ENCODE data around the gene TAF6L. TPM values are rescaled to one million over a fixed set of nuclear protein-coding genes. Genes with fewer than 3 reads are reported as not detected.

TAF6L gene
- total and polyA plus RNA-seq, 2 donors (not counting 1 experiment from before 2014, with no cell fraction given), result 28.2 to 48.2 TPM

DNA sequence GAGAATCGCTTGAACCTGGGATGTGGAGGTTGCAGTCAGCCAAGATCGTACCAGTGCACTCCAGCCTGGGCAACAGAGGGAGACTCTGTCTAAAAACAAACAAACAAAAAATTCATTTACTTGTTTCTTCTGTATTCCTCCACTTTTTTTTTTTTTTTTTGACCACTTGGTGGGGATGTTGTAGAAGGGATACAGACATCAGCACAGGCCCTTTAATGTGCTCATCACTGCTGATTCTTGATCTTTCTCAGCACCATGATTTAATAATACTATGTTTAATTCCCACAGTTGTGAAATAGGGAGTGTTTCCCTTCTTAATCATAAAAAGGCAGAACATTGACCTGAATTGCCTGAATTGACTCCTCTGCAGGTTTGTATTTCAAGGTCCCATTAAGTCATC lies 38.4 kb upstream of the TAF6L start:
- POLR2A ChIA-PET, result interaction anchor here (0.7 kb wide), 1 partner anchor 42 kb away, joined by 5 read pairs; no protein-coding TSS in a partner anchor
- CTCF ChIA-PET, result interaction anchor here (0.7 kb wide), 3 partner anchors 12 to 177 kb away, joined by 3 to 5 read pairs (median 4); no protein-coding TSS in a partner anchor
- Histone ChIP-seq H2AFZ (ENCODE audit: insufficient read depth, low read depth, low read length, poor library complexity, severe bottlenecking) (no peak overlapping the region), H3K79me2 (ENCODE audit: control insufficient read depth, insufficient read depth, low read length) (peaks cover 67% of the 10 kb centered on the region), H3K9ac (ENCODE audit: low read length) (no peak overlapping the region), H4K20me1 (ENCODE audit: control insufficient read depth, insufficient read depth, low read length, poor library complexity, severe bottlenecking) (peaks cover 48% of the 10 kb centered on the region), H3K4me2 (replicated peaks; ENCODE audit: low read depth, low read length, poor library complexity, severe bottlenecking) (no peak overlapping the region), H3K36me3 (replicated peaks in 1 of 2; ENCODE audit: control extremely low read depth in 1 of 2, control insufficient read depth in 1 of 2, extremely low read depth in 1 of 2, insufficient read depth in 2 of 2, low read length in 1 of 2) (peaks cover 11 to 46% of the 10 kb centered on the region in 2 experiments), H3K4me1 (ENCODE audit: control insufficient read depth in 2 of 2, insufficient read depth in 2 of 2, low read length in 2 of 2) (peaks cover 10 to 15% of the 10 kb centered on the region in 2 donors), H3K27me3 (replicated peaks in 1 of 4; ENCODE audit: control extremely low read depth in 1 of 4, control insufficient read depth in 3 of 4, insufficient read depth in 4 of 4, low read length in 3 of 4) (no peaks in the 10 kb centered on the region), H3K9me3 (ENCODE audit: control extremely low read depth in 1 of 3, control insufficient read depth in 2 of 3, insufficient read depth in 1 of 3, low read length in 2 of 3) (no peaks in the 10 kb centered on the region), H3K4me3 (ENCODE audit: control extremely low read depth in 1 of 5, extremely low read depth in 1 of 5, insufficient read depth in 1 of 5, low read depth in 2 of 5, low read length in 4 of 5) (no peak overlapping the region), H3K27ac (ENCODE audit: low read length in 2 of 2) (no peak overlapping the region)
- intact Hi-C loops (cut with micrococcal nuclease), result no loop called here
- no peak for DNase-seq
- Mint-ChIP-seq H3K4me1 (peaks cover 22% of the 10 kb centered on the region), H3K27me3 (no peaks in the 10 kb centered on the region), H3K9me3 (ENCODE audit: insufficient read depth) (no peaks in the 10 kb centered on the region), H3K4me3 (no peak overlapping the region), H3K27ac (no peak overlapping the region)
- WGBS (ENCODE audit: insufficient coverage), result 100% methylated on average over 1 of the region's 2 CpGs
- TF ChIP-seq, protein P1, sequence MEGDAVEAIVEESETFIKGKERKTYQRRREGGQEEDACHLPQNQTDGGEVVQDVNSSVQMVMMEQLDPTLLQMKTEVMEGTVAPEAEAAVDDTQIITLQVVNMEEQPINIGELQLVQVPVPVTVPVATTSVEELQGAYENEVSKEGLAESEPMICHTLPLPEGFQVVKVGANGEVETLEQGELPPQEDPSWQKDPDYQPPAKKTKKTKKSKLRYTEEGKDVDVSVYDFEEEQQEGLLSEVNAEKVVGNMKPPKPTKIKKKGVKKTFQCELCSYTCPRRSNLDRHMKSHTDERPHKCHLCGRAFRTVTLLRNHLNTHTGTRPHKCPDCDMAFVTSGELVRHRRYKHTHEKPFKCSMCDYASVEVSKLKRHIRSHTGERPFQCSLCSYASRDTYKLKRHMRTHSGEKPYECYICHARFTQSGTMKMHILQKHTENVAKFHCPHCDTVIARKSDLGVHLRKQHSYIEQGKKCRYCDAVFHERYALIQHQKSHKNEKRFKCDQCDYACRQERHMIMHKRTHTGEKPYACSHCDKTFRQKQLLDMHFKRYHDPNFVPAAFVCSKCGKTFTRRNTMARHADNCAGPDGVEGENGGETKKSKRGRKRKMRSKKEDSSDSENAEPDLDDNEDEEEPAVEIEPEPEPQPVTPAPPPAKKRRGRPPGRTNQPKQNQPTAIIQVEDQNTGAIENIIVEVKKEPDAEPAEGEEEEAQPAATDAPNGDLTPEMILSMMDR (IDR thresholded peaks at IDR 0.05), result peak; percentile 31
- no peak for TF ChIP-seq EZH2 (IDR thresholded peaks at IDR 0.05; ENCODE audit: borderline replicate concordance, insufficient read depth, low read depth, low read length, poor library complexity, severe bottlenecking)
- ATAC-seq (ENCODE audit: low read depth), result no peak

DNA sequence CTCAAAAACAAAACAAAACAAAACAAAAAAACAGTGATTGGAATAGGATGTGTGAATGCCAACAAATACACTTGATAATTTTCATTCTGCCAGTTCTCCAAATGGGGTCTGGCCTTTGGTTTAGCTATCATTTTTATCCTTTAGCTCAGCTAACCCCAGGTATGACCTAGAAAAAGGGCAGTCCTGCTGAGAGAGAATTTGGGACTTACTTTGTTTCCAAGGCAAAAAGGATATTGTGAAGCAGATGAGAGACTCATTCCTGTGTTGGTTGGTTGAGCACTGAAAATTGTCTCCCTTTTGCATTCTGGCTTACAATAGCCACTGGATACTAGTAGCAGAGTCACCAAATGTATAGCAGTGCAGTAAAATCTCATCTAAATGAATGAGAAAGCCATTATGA lies 34.0 kb upstream of the TAF6L start:
- peaks cover 7% of the 10 kb centered on the region for H3K4me1 Mint-ChIP-seq
- H2AFZ ChIP-seq (ENCODE audit: insufficient read depth, low read depth, low read length, poor library complexity, severe bottlenecking), result no peak overlapping the region
- H3K4me3 ChIP-seq (ENCODE audit: control extremely low read depth in 1 of 5, extremely low read depth in 1 of 5, insufficient read depth in 1 of 5, low read depth in 2 of 5, low read length in 4 of 5), result no peak overlapping the region
- H3K27ac Mint-ChIP-seq, result no peak overlapping the region
- H3K27me3 ChIP-seq (replicated peaks in 1 of 4; ENCODE audit: control extremely low read depth in 1 of 4, control insufficient read depth in 3 of 4, insufficient read depth in 4 of 4, low read length in 3 of 4), result no peaks in the 10 kb centered on the region
- peaks cover 13 to 62% of the 10 kb centered on the region in 2 experiments for H3K36me3 ChIP-seq (replicated peaks in 1 of 2; ENCODE audit: control extremely low read depth in 1 of 2, control insufficient read depth in 1 of 2, extremely low read depth in 1 of 2, insufficient read depth in 2 of 2, low read length in 1 of 2)
- H3K27me3 Mint-ChIP-seq, result no peaks in the 10 kb centered on the region
- no peak overlapping the region for H3K4me3 Mint-ChIP-seq
- no peak overlapping the region for H3K4me2 ChIP-seq (replicated peaks; ENCODE audit: low read depth, low read length, poor library complexity, severe bottlenecking)
- H3K4me1 ChIP-seq (ENCODE audit: control insufficient read depth in 2 of 2, insufficient read depth in 2 of 2, low read length in 2 of 2), result no peaks in the 10 kb centered on the region
- POLR2A ChIA-PET, result interaction anchor here (1.5 kb wide), 1 partner anchor 16 kb away, joined by 6 read pairs; the partner anchor contains the start of gene ZBTB3
- CTCF ChIA-PET, result interaction anchor here (1.5 kb wide), 1 partner anchor 49 kb away, joined by 4 read pairs; no protein-coding TSS in a partner anchor
- H3K9me3 ChIP-seq (ENCODE audit: control extremely low read depth in 1 of 3, control insufficient read depth in 2 of 3, insufficient read depth in 1 of 3, low read length in 2 of 3), result no peaks in the 10 kb centered on the region
- ATAC-seq (ENCODE audit: low read depth) (no peak), DNase-seq (no peak)
- intact Hi-C loops (cut with micrococcal nuclease), result no loop called here
- H3K9ac ChIP-seq (ENCODE audit: low read length), result no peak overlapping the region
- no peak for TF ChIP-seq EZH2 (IDR thresholded peaks at IDR 0.05; ENCODE audit: borderline replicate concordance, insufficient read depth, low read depth, low read length, poor library complexity, severe bottlenecking)
- TF ChIP-seq, protein P1 (IDR thresholded peaks at IDR 0.05), result no peak
- no peak overlapping the region for H3K27ac ChIP-seq (ENCODE audit: low read length in 2 of 2)
- peaks cover 36% of the 10 kb centered on the region for H4K20me1 ChIP-seq (ENCODE audit: control insufficient read depth, insufficient read depth, low read length, poor library complexity, severe bottlenecking)
- H3K9me3 Mint-ChIP-seq (ENCODE audit: insufficient read depth), result no peaks in the 10 kb centered on the region
- peaks cover 30% of the 10 kb centered on the region for H3K79me2 ChIP-seq (ENCODE audit: control insufficient read depth, insufficient read depth, low read length)

Measured in B cell (primary cell).